ENCODE data around the gene DLST.

DNA sequence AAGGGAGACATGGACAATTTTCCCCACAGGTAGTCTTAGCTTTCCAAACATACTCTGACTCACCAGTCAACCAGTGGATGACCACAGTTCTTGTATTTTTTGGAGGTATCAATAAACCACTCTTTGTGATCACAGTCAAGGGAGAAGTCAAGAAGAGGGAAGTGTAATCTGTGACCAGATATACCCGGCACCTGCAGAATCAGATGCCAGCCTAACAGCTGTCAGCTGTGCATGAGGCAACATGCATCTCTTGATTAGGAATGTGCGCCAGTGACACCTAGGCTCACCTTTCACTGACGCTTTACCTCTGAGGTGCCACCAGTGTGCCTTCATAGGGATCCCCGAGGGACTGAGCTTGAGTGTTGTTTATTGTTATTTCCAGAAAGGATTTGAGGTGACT, 25.8 kb upstream of the DLST start:
- TF ChIP-seq, protein P1, sequence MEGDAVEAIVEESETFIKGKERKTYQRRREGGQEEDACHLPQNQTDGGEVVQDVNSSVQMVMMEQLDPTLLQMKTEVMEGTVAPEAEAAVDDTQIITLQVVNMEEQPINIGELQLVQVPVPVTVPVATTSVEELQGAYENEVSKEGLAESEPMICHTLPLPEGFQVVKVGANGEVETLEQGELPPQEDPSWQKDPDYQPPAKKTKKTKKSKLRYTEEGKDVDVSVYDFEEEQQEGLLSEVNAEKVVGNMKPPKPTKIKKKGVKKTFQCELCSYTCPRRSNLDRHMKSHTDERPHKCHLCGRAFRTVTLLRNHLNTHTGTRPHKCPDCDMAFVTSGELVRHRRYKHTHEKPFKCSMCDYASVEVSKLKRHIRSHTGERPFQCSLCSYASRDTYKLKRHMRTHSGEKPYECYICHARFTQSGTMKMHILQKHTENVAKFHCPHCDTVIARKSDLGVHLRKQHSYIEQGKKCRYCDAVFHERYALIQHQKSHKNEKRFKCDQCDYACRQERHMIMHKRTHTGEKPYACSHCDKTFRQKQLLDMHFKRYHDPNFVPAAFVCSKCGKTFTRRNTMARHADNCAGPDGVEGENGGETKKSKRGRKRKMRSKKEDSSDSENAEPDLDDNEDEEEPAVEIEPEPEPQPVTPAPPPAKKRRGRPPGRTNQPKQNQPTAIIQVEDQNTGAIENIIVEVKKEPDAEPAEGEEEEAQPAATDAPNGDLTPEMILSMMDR (tag by site-specific recombination; IDR thresholded peaks at IDR 0.05) = no peak
- TF ChIP-seq, protein P2, sequence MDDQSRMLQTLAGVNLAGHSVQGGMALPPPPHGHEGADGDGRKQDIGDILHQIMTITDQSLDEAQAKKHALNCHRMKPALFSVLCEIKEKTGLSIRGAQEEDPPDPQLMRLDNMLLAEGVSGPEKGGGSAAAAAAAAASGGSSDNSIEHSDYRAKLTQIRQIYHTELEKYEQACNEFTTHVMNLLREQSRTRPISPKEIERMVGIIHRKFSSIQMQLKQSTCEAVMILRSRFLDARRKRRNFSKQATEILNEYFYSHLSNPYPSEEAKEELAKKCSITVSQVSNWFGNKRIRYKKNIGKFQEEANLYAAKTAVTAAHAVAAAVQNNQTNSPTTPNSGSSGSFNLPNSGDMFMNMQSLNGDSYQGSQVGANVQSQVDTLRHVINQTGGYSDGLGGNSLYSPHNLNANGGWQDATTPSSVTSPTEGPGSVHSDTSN (CRISPR knock-in tag; IDR thresholded peaks at IDR 0.05) = no peak
- TF ChIP-seq GLI4 (tag by site-specific recombination; IDR thresholded peaks at IDR 0.05) (no peak), ZNF169 (tag by site-specific recombination; IDR thresholded peaks at IDR 0.05) (no peak)
- TF ChIP-seq, protein P3, sequence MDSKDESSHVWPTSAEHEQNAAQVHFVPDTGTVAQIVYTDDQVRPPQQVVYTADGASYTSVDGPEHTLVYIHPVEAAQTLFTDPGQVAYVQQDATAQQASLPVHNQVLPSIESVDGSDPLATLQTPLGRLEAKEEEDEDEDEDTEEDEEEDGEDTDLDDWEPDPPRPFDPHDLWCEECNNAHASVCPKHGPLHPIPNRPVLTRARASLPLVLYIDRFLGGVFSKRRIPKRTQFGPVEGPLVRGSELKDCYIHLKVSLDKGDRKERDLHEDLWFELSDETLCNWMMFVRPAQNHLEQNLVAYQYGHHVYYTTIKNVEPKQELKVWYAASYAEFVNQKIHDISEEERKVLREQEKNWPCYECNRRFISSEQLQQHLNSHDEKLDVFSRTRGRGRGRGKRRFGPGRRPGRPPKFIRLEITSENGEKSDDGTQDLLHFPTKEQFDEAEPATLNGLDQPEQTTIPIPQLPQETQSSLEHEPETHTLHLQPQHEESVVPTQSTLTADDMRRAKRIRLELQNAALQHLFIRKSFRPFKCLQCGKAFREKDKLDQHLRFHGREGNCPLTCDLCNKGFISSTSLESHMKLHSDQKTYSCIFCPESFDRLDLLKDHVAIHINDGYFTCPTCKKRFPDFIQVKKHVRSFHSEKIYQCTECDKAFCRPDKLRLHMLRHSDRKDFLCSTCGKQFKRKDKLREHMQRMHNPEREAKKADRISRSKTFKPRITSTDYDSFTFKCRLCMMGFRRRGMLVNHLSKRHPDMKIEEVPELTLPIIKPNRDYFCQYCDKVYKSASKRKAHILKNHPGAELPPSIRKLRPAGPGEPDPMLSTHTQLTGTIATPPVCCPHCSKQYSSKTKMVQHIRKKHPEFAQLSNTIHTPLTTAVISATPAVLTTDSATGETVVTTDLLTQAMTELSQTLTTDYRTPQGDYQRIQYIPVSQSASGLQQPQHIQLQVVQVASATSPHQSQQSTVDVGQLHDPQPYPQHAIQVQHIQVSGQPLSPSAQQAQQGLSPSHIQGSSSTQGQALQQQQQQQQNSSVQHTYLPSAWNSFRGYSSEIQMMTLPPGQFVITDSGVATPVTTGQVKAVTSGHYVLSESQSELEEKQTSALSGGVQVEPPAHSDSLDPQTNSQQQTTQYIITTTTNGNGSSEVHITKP (tag by site-specific recombination; IDR thresholded peaks at IDR 0.05) = no peak
